K562 (cell line): ENCODE measurements around the gene SRC. TPM values are rescaled to one million over a fixed set of nuclear protein-coding genes. Genes with fewer than 3 reads are reported as not detected.

ENCODE experiments used
- ARID2 ChIP-seq: fragments of 450-650 bp; IDR thresholded peaks from 2 replicates; pipeline ENCODE4 v1.6.1; 2017; ENCODE audit warnings: antibody characterized with exemption, mild to moderate bottlenecking
- BCOR ChIP-seq: fragments of 450-650 bp; IDR thresholded peaks from 2 replicates; pipeline ENCODE4 v1.6.1; 2016
- CHD4 ChIP-seq: fragments of 200-600 bp; sonication (generic); IDR thresholded peaks from 3 replicates; pipeline ENCODE4 v1.6.1; 2012; ENCODE audit warnings: low read depth, mild to moderate bottlenecking, mixed read lengths, low read length, inconsistent platforms; ENCODE audit not compliant: insufficient read depth, insufficient replicate concordance, poor library complexity, severe bottlenecking
- KDM1A ChIP-seq, 2 experiments: fragments of 450-650 bp; IDR thresholded peaks; 2 replicates each; pipeline ENCODE4 v1.6.1; 2016; ENCODE audit warnings: mild to moderate bottlenecking in 2 of 2
- KLF13 ChIP-seq: fragments of 450-650 bp; IDR thresholded peaks from 2 replicates; pipeline ENCODE4 v1.6.1; 2016; ENCODE audit warnings: missing genetic modification characterization, low read depth, mild to moderate bottlenecking, missing compliant biosample characterization, moderate library complexity, borderline replicate concordance
- LCOR ChIP-seq: sonication (generic); formaldehyde crosslinking; IDR thresholded peaks from 2 replicates; pipeline ENCODE4 v1.8.0; 2022; ENCODE audit warnings: mild to moderate bottlenecking, missing genetic modification reagents
- MXI1 ChIP-seq: IDR thresholded peaks from 2 replicates; pipeline ENCODE4 v1.6.1; 2011; ENCODE audit warnings: low read depth, mild to moderate bottlenecking, improper control_type of control experiment, low read length
- POLR3A ChIP-seq: IDR thresholded peaks from 2 replicates; pipeline ENCODE4 v1.6.1; 2011; ENCODE audit warnings: borderline replicate concordance, mild to moderate bottlenecking, moderate library complexity; ENCODE audit not compliant: insufficient read length, insufficient read depth; ENCODE audit errors: extremely low read depth
- RBM25 ChIP-seq: fragments of 200-400 bp; formaldehyde crosslinking; IDR thresholded peaks from 2 replicates; pipeline ENCODE4 v1.6.1; 2018; ENCODE audit warnings: low read length, low read depth, moderate library complexity; ENCODE audit not compliant: severe bottlenecking
- SMAD3 ChIP-seq: fragments of 450-650 bp; formaldehyde crosslinking; conservative IDR thresholded peaks from 2 replicates; pipeline ENCODE4 v1.4.0; 2020; ENCODE audit warnings: mild to moderate bottlenecking
- TAF9B ChIP-seq: fragments of 450-650 bp; IDR thresholded peaks from 2 replicates; pipeline ENCODE4 v1.6.1; 2018; ENCODE audit warnings: mild to moderate bottlenecking; ENCODE audit not compliant: partially characterized antibody
- ZNF436 ChIP-seq: fragments of 250-450, 450-650 bp; sonication (Bioruptor Pico); formaldehyde crosslinking; IDR thresholded peaks from 2 replicates; pipeline ENCODE4 v1.7.0; 2020; ENCODE audit warnings: mild to moderate bottlenecking
- ZNF699 ChIP-seq: fragments of 250-450 bp; sonication (Bioruptor Pico); IDR thresholded peaks from 2 replicates; pipeline ENCODE4 v1.8.0; 2021; ENCODE audit warnings: mild to moderate bottlenecking, moderate library complexity; ENCODE audit not compliant: insufficient replicate concordance
- polyA plus RNA-seq, 8 experiments: library from polyadenylated mRNA; depleted of rRNA in 4 of 8; stranded (reverse) in 5 of 8; unstranded in 3 of 8; fragments of >200 nt; fragmentation: Nextera tagmentation in 2 of 8; fragmentation: Illumina TruSeq in 1 of 8; extraction: Ambion mirVana in 2 of 8; extraction: Trizol in 1 of 8; gene quantifications; 2 replicates each; pipeline versions ENCODE4 v1.2.1 to v1.2.3, GENCODE V29; 2011 to 2014; ENCODE audit warnings: inconsistent platforms in 1 of 8, missing spikeins in 1 of 8
- total RNA-seq, 7 experiments: library from RNA; depleted of rRNA in 6 of 7; stranded (reverse); fragments of >200 nt in 6 of 7; fragmentation: Illumina TruSeq in 2 of 7; extraction: Trizol in 2 of 7; gene quantifications; 2 replicates each; pipeline versions ENCODE4 v1.2.1 to v1.2.3, GENCODE V29; 2011 to 2021; ENCODE audit warnings: low replicate concordance in 1 of 7
- TF ChIP-seq, protein P1 (sequence below): fragments of 450-650 bp; formaldehyde crosslinking; IDR thresholded peaks from 2 replicates; pipeline ENCODE4 v1.4.0; 2020; ENCODE audit warnings: mild to moderate bottlenecking, mixed read lengths
- TF ChIP-seq, protein P2 (sequence below), 3 experiments: fragments of 200-800 bp in 1 of 3; sonication (Bioruptor generic) in 1 of 3; sonication (generic) in 1 of 3; formaldehyde crosslinking in 1 of 3; IDR thresholded peaks; 2 replicates each; pipeline versions ENCODE4 v1.6.1 to v1.8.0; 2016 to 2022; ENCODE audit warnings: mild to moderate bottlenecking in 2 of 3, missing compliant biosample characterization in 2 of 3, missing genetic modification characterization in 2 of 3, missing genetic modification reagents in 1 of 3
- TF ChIP-seq, protein P3 (sequence below): IDR thresholded peaks from 2 replicates; pipeline ENCODE4 v1.6.1; 2012; ENCODE audit warnings: low read depth, low read length, improper control_type of control experiment, borderline replicate concordance
- TF ChIP-seq, protein P4 (sequence below): fragments of 450-650 bp; formaldehyde crosslinking; IDR thresholded peaks from 2 replicates; pipeline ENCODE4 v1.4.0; 2020; ENCODE audit warnings: mild to moderate bottlenecking, moderate library complexity

The SRC gene
- total and polyA plus RNA-seq, 9 of the 15 experiments (the other 6 are each of a cell fraction or from before 2014, with no cell fraction given): 0.06 to 8.5 (median 3.1) TPM

GRCh38 chr20:37357481-37358365, 11.8 kb downstream of the SRC start (continued):
- TF ChIP-seq, protein P1, sequence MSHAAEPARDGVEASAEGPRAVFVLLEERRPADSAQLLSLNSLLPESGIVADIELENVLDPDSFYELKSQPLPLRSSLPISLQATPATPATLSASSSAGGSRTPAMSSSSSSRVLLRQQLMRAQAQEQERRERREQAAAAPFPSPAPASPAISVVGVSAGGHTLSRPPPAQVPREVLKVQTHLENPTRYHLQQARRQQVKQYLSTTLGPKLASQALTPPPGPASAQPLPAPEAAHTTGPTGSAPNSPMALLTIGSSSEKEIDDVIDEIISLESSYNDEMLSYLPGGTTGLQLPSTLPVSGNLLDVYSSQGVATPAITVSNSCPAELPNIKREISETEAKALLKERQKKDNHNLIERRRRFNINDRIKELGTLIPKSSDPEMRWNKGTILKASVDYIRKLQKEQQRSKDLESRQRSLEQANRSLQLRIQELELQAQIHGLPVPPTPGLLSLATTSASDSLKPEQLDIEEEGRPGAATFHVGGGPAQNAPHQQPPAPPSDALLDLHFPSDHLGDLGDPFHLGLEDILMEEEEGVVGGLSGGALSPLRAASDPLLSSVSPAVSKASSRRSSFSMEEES: no peak
- no peak for TF ChIP-seq MXI1
- TF ChIP-seq, protein P2, sequence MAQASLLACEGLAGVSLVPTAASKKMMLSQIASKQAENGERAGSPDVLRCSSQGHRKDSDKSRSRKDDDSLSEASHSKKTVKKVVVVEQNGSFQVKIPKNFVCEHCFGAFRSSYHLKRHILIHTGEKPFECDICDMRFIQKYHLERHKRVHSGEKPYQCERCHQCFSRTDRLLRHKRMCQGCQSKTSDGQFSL (CRISPR knock-in tag; IDR thresholded peaks at IDR 0.05): no peak
- TF ChIP-seq, protein P2 (tag; IDR thresholded peaks at IDR 0.05): no peak
- TF ChIP-seq, protein P3, sequence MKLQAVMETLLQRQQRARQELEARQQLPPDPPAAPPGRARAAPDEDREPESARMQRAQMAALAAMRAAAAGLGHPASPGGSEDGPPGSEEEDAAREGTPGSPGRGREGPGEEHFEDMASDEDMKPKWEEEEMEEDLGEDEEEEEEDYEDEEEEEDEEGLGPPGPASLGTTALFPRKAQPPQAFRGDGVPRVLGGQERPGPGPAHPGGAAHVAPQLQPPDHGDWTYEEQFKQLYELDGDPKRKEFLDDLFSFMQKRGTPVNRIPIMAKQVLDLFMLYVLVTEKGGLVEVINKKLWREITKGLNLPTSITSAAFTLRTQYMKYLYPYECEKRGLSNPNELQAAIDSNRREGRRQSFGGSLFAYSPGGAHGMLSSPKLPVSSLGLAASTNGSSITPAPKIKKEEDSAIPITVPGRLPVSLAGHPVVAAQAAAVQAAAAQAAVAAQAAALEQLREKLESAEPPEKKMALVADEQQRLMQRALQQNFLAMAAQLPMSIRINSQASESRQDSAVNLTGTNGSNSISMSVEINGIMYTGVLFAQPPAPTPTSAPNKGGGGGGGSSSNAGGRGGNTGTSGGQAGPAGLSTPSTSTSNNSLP: no peak
- TF ChIP-seq, protein P4, sequence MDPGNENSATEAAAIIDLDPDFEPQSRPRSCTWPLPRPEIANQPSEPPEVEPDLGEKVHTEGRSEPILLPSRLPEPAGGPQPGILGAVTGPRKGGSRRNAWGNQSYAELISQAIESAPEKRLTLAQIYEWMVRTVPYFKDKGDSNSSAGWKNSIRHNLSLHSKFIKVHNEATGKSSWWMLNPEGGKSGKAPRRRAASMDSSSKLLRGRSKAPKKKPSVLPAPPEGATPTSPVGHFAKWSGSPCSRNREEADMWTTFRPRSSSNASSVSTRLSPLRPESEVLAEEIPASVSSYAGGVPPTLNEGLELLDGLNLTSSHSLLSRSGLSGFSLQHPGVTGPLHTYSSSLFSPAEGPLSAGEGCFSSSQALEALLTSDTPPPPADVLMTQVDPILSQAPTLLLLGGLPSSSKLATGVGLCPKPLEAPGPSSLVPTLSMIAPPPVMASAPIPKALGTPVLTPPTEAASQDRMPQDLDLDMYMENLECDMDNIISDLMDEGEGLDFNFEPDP (CRISPR knock-in tag): no peak
- no peak for TF ChIP-seq SMAD3 (CRISPR knock-in tag)
- no peak for TF ChIP-seq ARID2
- TF ChIP-seq KDM1A (IDR thresholded peaks at IDR 0.05): peak in 1 of 2 experiments; percentile 48; a peak in 1 of 4 replicates
- TF ChIP-seq BCOR: peak; percentile 72
- no peak for TF ChIP-seq POLR3A
- TF ChIP-seq CHD4: no peak
- no peak for TF ChIP-seq LCOR (CRISPR knock-in tag)
- no peak for TF ChIP-seq ZNF436 (CRISPR knock-in tag)
- peak; percentile 42 for TF ChIP-seq RBM25
- no peak for TF ChIP-seq TAF9B
- no peak for TF ChIP-seq KLF13 (tag)
- TF ChIP-seq ZNF699 (CRISPR knock-in tag): no peak
